GM23338 (cell line): Measurements from ENCODE around the gene ZGRF1. TPM values are rescaled to one million over a fixed set of nuclear protein-coding genes. Genes with fewer than 3 reads are reported as not detected.

Experiments
- ATAC-seq: fragments of 200-7000 bp; cut with Tn5 transposase; 3 replicates; pipeline ENCODE4 v1.9.1; 2020
- DNase-seq: peaks from one replicate; pipeline ENCODE4 v3.0.0-alpha.2; 2015; ENCODE audit warnings: low spot score
- H2AFZ ChIP-seq: fragments of 200-600 bp; sonication (generic); 2 replicates; pipeline ENCODE4 v1.8.0; 2016; ENCODE audit warnings: antibody characterized with exemption, mild to moderate bottlenecking, moderate library complexity
- H3F3A ChIP-seq: fragments of 200-600 bp; sonication (generic); replicated peaks from 2 replicates; pipeline ENCODE4 v1.8.0; 2017; ENCODE audit warnings: antibody characterized with exemption, mixed run types, low read depth
- H3K27ac ChIP-seq: fragments of 200-600 bp; sonication (generic); 2 replicates; pipeline ENCODE4 v1.6.1; 2016; ENCODE audit warnings: low read depth
- H3K27me3 ChIP-seq: fragments of 200-600 bp; sonication (generic); 2 replicates; pipeline ENCODE4 v1.8.0; 2016; ENCODE audit warnings: mild to moderate bottlenecking, mixed run types, moderate library complexity; ENCODE audit not compliant: insufficient read depth
- H3K36me3 ChIP-seq: fragments of 200-600 bp; sonication (generic); 2 replicates; pipeline ENCODE4 v1.8.0; 2016; ENCODE audit warnings: mild to moderate bottlenecking; ENCODE audit not compliant: insufficient read depth
- H3K4me1 ChIP-seq: fragments of 200-600 bp; sonication (generic); 2 replicates; pipeline ENCODE4 v1.8.0; 2016; ENCODE audit warnings: mild to moderate bottlenecking, moderate library complexity; ENCODE audit not compliant: insufficient read depth
- H3K4me2 ChIP-seq: fragments of 200-600 bp; sonication (generic); 2 replicates; pipeline ENCODE4 v1.7.1; 2017; ENCODE audit warnings: mixed run types
- H3K4me3 ChIP-seq: fragments of 200-600 bp; sonication (generic); 2 replicates; pipeline ENCODE4 v1.6.1; 2016; ENCODE audit warnings: mixed run types
- H3K79me2 ChIP-seq: fragments of 200-600 bp; sonication (generic); replicated peaks from 2 replicates; pipeline ENCODE4 v1.8.0; 2017; ENCODE audit warnings: mild to moderate bottlenecking; ENCODE audit not compliant: insufficient read depth
- H3K9me2 ChIP-seq: fragments of 200-600 bp; sonication (generic); 2 replicates; pipeline ENCODE4 v1.8.0; 2017; ENCODE audit not compliant: insufficient read depth
- H4K20me1 ChIP-seq: fragments of 200-600 bp; sonication (generic); replicated peaks from 2 replicates; pipeline ENCODE4 v1.8.0; 2017; ENCODE audit warnings: mild to moderate bottlenecking; ENCODE audit not compliant: insufficient read depth
- H3K27ac Mint-ChIP-seq: 2 replicates; pipeline ENCODE4 v1.8.0; 2020; ENCODE audit warnings: inconsistent platforms, mild to moderate bottlenecking, moderate library complexity, mixed read lengths
- H3K27me3 Mint-ChIP-seq: 3 replicates; pipeline ENCODE4 v1.8.0; 2022; ENCODE audit warnings: low read depth, mild to moderate bottlenecking, moderate library complexity, mixed read lengths, inconsistent platforms; ENCODE audit not compliant: insufficient read depth, poor library complexity
- H3K36me3 Mint-ChIP-seq: 3 replicates; pipeline ENCODE4 v1.8.0; 2021; ENCODE audit warnings: low read depth, mild to moderate bottlenecking, inconsistent platforms, moderate library complexity, mixed read lengths
- H3K4me1 Mint-ChIP-seq: 3 replicates; pipeline ENCODE4 v1.8.0; 2020; ENCODE audit warnings: mild to moderate bottlenecking, inconsistent platforms, mixed read lengths
- H3K4me3 Mint-ChIP-seq: 3 replicates; pipeline ENCODE4 v1.8.0; 2021; ENCODE audit warnings: moderate library complexity, mild to moderate bottlenecking, inconsistent platforms, mixed read lengths
- H3K9me3 Mint-ChIP-seq: 3 replicates; pipeline ENCODE4 v1.8.0; 2020; ENCODE audit warnings: moderate library complexity, mild to moderate bottlenecking, inconsistent platforms, mixed read lengths
- EZH2phosphoT487 ChIP-seq: fragments of 200-600 bp; sonication (generic); IDR thresholded peaks from one replicate; pipeline ENCODE4 v1.8.1; 2018; ENCODE audit warnings: antibody characterized with exemption; ENCODE audit not compliant: unreplicated experiment
- JUNB ChIP-seq: IDR thresholded peaks from one replicate; pipeline ENCODE4 v1.6.1; 2016; ENCODE audit warnings: antibody characterized with exemption; ENCODE audit not compliant: unreplicated experiment
- POLR2AphosphoS5 ChIP-seq: IDR thresholded peaks from 2 replicates; pipeline ENCODE4 v1.6.1; 2016; ENCODE audit warnings: antibody characterized with exemption, low read depth
- STAT1 ChIP-seq: IDR thresholded peaks from one replicate; pipeline ENCODE4 v1.6.1; 2016; ENCODE audit warnings: antibody characterized with exemption; ENCODE audit not compliant: unreplicated experiment
- ZNF114 ChIP-seq: fragments of 250-450 bp; sonication (Bioruptor Pico); IDR thresholded peaks from 2 replicates; pipeline ENCODE4 v1.5.0; 2020; ENCODE audit warnings: mild to moderate bottlenecking, moderate library complexity
- ZNF331 ChIP-seq: fragments of 250-450 bp; sonication (Bioruptor Pico); IDR thresholded peaks from 2 replicates; pipeline ENCODE4 v1.5.0; 2020; ENCODE audit warnings: low read depth, mild to moderate bottlenecking, moderate library complexity
- polyA plus RNA-seq: library from polyadenylated mRNA; unstranded; fragments of >200 nt; fragmentation: Nextera tagmentation; extraction: Ambion mirVana; gene quantifications from 2 replicates; pipeline ENCODE4 v1.2.1, GENCODE V29; 2016
- total RNA-seq: library from RNA; depleted of rRNA; stranded (reverse); fragments of >200 nt; shearing (Covaris generic); gene quantifications from 2 replicates; pipeline ENCODE4 v1.2.3, GENCODE V29; 2014
- TF ChIP-seq, protein P1 (sequence below): fragments of 250-450 bp; sonication (Bioruptor Pico); IDR thresholded peaks from 2 replicates; pipeline ENCODE4 v1.5.0; 2020; ENCODE audit warnings: mild to moderate bottlenecking, moderate library complexity
- TF ChIP-seq, protein P2 (sequence below), 2 experiments: fragments of 200-600 bp in 1 of 2; sonication (generic) in 1 of 2; conservative IDR thresholded peaks; 2 replicates each; pipeline versions ENCODE4 v1.5.1 to v1.6.1; 2016 to 2017; ENCODE audit warnings: antibody characterized with exemption in 2 of 2, low read depth in 2 of 2, mild to moderate bottlenecking in 2 of 2, moderate library complexity in 1 of 2
- TF ChIP-seq, protein P3 (sequence below): IDR thresholded peaks from 2 replicates; pipeline ENCODE4 v1.6.1; 2016; ENCODE audit warnings: antibody characterized with exemption
- TF ChIP-seq, protein P4 (sequence below): IDR thresholded peaks from one replicate; pipeline ENCODE4 v1.6.1; 2018; ENCODE audit warnings: antibody characterized with exemption; ENCODE audit not compliant: unreplicated experiment

The ZGRF1 gene
- total and polyA plus RNA-seq, 2 experiments from 2014 or later = 41.7 to 62.6 TPM

DNA sequence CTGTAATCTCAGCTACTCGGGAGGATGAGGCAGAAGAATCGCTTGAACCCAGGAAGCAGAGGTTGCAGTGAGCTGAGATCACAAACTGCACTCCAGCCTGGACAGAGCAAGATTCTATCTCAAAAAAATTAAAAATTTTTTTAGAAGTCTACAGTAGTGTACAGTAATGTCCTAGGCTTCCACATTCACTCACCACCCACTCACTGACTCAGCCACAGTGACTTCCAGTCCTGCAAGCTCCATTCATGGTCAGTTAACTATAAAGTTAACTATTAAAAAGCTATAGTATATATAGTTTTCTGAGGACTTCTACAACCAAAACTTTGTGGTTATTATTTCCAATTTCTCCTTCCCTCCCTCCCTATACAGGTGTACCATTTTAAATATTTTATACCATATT is 86.0 kb downstream of the ZGRF1 start (continued):
- TF ChIP-seq, protein P1, sequence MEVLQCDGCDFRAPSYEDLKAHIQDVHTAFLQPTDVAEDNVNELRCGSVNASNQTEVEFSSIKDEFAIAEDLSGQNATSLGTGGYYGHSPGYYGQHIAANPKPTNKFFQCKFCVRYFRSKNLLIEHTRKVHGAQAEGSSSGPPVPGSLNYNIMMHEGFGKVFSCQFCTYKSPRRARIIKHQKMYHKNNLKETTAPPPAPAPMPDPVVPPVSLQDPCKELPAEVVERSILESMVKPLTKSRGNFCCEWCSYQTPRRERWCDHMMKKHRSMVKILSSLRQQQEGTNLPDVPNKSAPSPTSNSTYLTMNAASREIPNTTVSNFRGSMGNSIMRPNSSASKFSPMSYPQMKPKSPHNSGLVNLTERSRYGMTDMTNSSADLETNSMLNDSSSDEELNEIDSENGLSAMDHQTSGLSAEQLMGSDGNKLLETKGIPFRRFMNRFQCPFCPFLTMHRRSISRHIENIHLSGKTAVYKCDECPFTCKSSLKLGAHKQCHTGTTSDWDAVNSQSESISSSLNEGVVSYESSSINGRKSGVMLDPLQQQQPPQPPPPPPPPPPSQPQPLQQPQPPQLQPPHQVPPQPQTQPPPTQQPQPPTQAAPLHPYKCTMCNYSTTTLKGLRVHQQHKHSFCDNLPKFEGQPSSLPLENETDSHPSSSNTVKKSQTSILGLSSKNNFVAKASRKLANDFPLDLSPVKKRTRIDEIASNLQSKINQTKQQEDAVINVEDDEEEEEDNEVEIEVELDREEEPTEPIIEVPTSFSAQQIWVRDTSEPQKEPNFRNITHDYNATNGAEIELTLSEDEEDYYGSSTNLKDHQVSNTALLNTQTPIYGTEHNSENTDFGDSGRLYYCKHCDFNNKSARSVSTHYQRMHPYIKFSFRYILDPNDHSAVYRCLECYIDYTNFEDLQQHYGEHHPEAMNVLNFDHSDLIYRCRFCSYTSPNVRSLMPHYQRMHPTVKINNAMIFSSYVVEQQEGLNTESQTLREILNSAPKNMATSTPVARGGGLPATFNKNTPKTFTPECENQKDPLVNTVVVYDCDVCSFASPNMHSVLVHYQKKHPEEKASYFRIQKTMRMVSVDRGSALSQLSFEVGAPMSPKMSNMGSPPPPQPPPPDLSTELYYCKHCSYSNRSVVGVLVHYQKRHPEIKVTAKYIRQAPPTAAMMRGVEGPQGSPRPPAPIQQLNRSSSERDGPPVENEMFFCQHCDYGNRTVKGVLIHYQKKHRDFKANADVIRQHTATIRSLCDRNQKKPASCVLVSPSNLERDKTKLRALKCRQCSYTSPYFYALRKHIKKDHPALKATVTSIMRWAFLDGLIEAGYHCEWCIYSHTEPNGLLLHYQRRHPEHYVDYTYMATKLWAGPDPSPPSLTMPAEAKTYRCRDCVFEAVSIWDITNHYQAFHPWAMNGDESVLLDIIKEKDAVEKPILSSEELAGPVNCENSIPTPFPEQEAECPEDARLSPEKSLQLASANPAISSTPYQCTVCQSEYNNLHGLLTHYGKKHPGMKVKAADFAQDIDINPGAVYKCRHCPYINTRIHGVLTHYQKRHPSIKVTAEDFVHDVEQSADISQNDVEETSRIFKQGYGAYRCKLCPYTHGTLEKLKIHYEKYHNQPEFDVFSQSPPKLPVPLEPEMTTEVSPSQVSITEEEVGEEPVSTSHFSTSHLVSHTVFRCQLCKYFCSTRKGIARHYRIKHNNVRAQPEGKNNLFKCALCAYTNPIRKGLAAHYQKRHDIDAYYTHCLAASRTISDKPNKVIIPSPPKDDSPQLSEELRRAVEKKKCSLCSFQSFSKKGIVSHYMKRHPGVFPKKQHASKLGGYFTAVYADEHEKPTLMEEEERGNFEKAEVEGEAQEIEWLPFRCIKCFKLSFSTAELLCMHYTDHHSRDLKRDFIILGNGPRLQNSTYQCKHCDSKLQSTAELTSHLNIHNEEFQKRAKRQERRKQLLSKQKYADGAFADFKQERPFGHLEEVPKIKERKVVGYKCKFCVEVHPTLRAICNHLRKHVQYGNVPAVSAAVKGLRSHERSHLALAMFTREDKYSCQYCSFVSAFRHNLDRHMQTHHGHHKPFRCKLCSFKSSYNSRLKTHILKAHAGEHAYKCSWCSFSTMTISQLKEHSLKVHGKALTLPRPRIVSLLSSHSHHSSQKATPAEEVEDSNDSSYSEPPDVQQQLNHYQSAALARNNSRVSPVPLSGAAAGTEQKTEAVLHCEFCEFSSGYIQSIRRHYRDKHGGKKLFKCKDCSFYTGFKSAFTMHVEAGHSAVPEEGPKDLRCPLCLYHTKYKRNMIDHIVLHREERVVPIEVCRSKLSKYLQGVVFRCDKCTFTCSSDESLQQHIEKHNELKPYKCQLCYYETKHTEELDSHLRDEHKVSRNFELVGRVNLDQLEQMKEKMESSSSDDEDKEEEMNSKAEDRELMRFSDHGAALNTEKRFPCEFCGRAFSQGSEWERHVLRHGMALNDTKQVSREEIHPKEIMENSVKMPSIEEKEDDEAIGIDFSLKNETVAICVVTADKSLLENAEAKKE (CRISPR knock-in tag) = no peak
- TF ChIP-seq, protein P2, sequence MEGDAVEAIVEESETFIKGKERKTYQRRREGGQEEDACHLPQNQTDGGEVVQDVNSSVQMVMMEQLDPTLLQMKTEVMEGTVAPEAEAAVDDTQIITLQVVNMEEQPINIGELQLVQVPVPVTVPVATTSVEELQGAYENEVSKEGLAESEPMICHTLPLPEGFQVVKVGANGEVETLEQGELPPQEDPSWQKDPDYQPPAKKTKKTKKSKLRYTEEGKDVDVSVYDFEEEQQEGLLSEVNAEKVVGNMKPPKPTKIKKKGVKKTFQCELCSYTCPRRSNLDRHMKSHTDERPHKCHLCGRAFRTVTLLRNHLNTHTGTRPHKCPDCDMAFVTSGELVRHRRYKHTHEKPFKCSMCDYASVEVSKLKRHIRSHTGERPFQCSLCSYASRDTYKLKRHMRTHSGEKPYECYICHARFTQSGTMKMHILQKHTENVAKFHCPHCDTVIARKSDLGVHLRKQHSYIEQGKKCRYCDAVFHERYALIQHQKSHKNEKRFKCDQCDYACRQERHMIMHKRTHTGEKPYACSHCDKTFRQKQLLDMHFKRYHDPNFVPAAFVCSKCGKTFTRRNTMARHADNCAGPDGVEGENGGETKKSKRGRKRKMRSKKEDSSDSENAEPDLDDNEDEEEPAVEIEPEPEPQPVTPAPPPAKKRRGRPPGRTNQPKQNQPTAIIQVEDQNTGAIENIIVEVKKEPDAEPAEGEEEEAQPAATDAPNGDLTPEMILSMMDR (conservative IDR thresholded peaks at IDR 0.05; ENCODE audit: low read depth in 2 of 2) = no peak
- TF ChIP-seq EZH2phosphoT487 (no peak), ZNF114 (CRISPR knock-in tag) (no peak), JUNB (no peak)

DNA sequence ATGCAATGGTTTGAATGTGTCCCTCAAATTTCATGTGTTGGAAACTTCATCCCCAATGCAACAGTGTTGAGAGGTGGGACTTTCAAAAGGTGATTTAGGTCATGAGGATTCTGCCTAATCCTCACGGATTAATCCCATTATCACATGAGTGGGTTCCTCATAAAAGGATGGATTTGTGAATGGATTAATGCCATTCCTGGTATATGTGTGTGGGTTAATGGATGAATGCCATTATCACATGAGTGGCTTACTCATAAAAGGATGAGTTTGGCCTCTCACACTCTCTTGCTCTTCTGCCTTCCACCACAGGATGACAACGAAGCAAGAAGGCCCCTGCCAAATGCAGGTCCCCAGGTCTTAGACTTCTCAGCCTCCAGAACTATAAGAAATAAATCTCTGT is 90.2 kb downstream of the ZGRF1 start:
- no peak overlapping the region for H3K4me2 ChIP-seq
- H4K20me1 ChIP-seq = no peaks in the 10 kb centered on the region
- H3K27ac Mint-ChIP-seq = no peak overlapping the region
- no peaks in the 10 kb centered on the region for H3K9me3 Mint-ChIP-seq
- no peak overlapping the region for H3K4me3 Mint-ChIP-seq
- no peak for DNase-seq
- H3K4me1 ChIP-seq = no peaks in the 10 kb centered on the region
- H3K36me3 ChIP-seq = no peaks in the 10 kb centered on the region
- H3K27me3 ChIP-seq = no peaks in the 10 kb centered on the region
- no peaks in the 10 kb centered on the region for H3K4me1 Mint-ChIP-seq
- no peaks in the 10 kb centered on the region for H3K27me3 Mint-ChIP-seq
- H3K4me3 ChIP-seq = no peak overlapping the region
- H3K79me2 ChIP-seq = no peaks in the 10 kb centered on the region
- H3K36me3 Mint-ChIP-seq = no peaks in the 10 kb centered on the region
- H3F3A ChIP-seq = no peaks in the 10 kb centered on the region
- no peaks in the 10 kb centered on the region for H3K9me2 ChIP-seq
- ATAC-seq = no peak
- H2AFZ ChIP-seq = no peak overlapping the region
- no peak overlapping the region for H3K27ac ChIP-seq
- TF ChIP-seq ZNF114 (CRISPR knock-in tag) = no peak
- no peak for TF ChIP-seq STAT1
- TF ChIP-seq JUNB = no peak
- TF ChIP-seq, protein P3, sequence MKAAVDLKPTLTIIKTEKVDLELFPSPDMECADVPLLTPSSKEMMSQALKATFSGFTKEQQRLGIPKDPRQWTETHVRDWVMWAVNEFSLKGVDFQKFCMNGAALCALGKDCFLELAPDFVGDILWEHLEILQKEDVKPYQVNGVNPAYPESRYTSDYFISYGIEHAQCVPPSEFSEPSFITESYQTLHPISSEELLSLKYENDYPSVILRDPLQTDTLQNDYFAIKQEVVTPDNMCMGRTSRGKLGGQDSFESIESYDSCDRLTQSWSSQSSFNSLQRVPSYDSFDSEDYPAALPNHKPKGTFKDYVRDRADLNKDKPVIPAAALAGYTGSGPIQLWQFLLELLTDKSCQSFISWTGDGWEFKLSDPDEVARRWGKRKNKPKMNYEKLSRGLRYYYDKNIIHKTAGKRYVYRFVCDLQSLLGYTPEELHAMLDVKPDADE = no peak
- TF ChIP-seq, protein P2 (conservative IDR thresholded peaks at IDR 0.05; ENCODE audit: low read depth in 2 of 2) = no peak
- no peak for TF ChIP-seq POLR2AphosphoS5
- TF ChIP-seq ZNF331 = no peak
- no peak for TF ChIP-seq EZH2phosphoT487
- TF ChIP-seq, protein P4, sequence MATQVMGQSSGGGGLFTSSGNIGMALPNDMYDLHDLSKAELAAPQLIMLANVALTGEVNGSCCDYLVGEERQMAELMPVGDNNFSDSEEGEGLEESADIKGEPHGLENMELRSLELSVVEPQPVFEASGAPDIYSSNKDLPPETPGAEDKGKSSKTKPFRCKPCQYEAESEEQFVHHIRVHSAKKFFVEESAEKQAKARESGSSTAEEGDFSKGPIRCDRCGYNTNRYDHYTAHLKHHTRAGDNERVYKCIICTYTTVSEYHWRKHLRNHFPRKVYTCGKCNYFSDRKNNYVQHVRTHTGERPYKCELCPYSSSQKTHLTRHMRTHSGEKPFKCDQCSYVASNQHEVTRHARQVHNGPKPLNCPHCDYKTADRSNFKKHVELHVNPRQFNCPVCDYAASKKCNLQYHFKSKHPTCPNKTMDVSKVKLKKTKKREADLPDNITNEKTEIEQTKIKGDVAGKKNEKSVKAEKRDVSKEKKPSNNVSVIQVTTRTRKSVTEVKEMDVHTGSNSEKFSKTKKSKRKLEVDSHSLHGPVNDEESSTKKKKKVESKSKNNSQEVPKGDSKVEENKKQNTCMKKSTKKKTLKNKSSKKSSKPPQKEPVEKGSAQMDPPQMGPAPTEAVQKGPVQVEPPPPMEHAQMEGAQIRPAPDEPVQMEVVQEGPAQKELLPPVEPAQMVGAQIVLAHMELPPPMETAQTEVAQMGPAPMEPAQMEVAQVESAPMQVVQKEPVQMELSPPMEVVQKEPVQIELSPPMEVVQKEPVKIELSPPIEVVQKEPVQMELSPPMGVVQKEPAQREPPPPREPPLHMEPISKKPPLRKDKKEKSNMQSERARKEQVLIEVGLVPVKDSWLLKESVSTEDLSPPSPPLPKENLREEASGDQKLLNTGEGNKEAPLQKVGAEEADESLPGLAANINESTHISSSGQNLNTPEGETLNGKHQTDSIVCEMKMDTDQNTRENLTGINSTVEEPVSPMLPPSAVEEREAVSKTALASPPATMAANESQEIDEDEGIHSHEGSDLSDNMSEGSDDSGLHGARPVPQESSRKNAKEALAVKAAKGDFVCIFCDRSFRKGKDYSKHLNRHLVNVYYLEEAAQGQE = no peak
